ENCODE data around the gene SLC24A3.
"Not testable (repeated sequence)": the region's sequence is repeated elsewhere in the genome, so short reads cannot be mapped to it uniquely, and the experiment has no call there.

SLC24A3 gene

GRCh38 chr20:19631410-19631809, 419.0 kb downstream of the SLC24A3 start:
- H3K4me1 Mint-ChIP-seq (ENCODE audit: low read depth): no peaks in the 10 kb centered on the region
- no peak for DNase-seq (ENCODE audit: low spot score)
- no peaks in the 10 kb centered on the region for H3K27me3 Mint-ChIP-seq (ENCODE audit: low read depth)
- no peak overlapping the region for H3K4me3 Mint-ChIP-seq
- no peaks in the 10 kb centered on the region for H3K9me3 Mint-ChIP-seq
- no peaks in the 10 kb centered on the region for H3K36me3 Mint-ChIP-seq (ENCODE audit: low read depth)
- no peak overlapping the region for H3K27ac Mint-ChIP-seq

DNA sequence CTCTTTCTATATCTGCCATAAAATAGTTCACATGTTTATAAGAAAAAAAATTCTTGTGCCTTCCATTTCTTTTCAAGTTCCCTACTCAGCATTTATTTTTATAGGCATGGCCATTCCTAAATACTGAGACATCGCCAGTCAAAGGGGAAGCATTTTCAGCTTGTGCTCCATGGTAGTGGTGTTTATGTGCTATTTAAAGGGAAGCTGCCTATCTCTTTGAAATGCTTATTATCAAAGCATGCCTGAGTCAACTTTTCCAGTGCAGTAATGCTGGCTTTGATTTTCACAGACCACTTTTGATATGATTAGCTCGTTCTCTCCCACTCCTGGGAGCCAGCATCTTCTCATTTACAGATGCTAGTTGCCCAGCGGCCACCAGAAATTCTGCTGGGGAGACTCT, 421.5 kb downstream of the SLC24A3 start:
- H3K4me3 Mint-ChIP-seq: no peak overlapping the region
- H3K27me3 Mint-ChIP-seq (ENCODE audit: low read depth): no peaks in the 10 kb centered on the region
- DNase-seq (ENCODE audit: low spot score): no peak
- H3K27ac Mint-ChIP-seq: no peak overlapping the region
- H3K36me3 Mint-ChIP-seq (ENCODE audit: low read depth): no peaks in the 10 kb centered on the region
- no peaks in the 10 kb centered on the region for H3K9me3 Mint-ChIP-seq
- H3K4me1 Mint-ChIP-seq (ENCODE audit: low read depth): no peaks in the 10 kb centered on the region

- H3K36me3 Mint-ChIP-seq (ENCODE audit: low read depth); H3K9me3 Mint-ChIP-seq; DNase-seq (ENCODE audit: low spot score); H3K27ac Mint-ChIP-seq; H3K4me3 Mint-ChIP-seq; H3K4me1 Mint-ChIP-seq (ENCODE audit: low read depth); H3K27me3 Mint-ChIP-seq (ENCODE audit: low read depth): not testable (repeated sequence)
Measured at GRCh38 chr20:19639471-19640045, 427.1 kb downstream of the SLC24A3 start.

DNA sequence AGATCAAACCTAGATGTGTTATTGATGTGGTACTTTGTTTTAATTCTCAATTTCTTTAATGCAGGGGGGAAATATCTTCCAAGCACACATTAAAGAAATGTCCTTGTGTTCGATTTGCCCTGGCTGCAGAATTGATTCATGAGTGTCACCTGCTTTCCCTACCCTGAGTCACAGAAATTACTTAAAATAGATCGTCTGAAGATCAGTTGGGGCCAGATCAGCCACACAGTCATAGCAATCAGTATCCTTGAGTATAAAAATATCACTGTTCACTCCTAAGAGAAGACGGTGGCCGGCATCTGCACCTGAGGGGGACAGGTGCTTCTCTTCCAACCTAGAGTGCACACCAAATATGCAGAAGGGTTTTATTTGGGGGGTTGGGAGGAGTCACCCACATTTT, 430.4 kb downstream of the SLC24A3 start:
- H3K27me3 Mint-ChIP-seq (ENCODE audit: low read depth): no peaks in the 10 kb centered on the region
- H3K36me3 Mint-ChIP-seq (ENCODE audit: low read depth): no peaks in the 10 kb centered on the region
- no peak overlapping the region for H3K4me3 Mint-ChIP-seq
- H3K9me3 Mint-ChIP-seq: no peaks in the 10 kb centered on the region
- no peak for DNase-seq (ENCODE audit: low spot score)
- no peaks in the 10 kb centered on the region for H3K4me1 Mint-ChIP-seq (ENCODE audit: low read depth)
- no peak overlapping the region for H3K27ac Mint-ChIP-seq

GRCh38 chr20:19644085-19644484, 431.6 kb downstream of the SLC24A3 start:
- no peaks in the 10 kb centered on the region for H3K36me3 Mint-ChIP-seq (ENCODE audit: low read depth)
- H3K4me3 Mint-ChIP-seq: no peak overlapping the region
- no peaks in the 10 kb centered on the region for H3K4me1 Mint-ChIP-seq (ENCODE audit: low read depth)
- no peak for DNase-seq (ENCODE audit: low spot score)
- no peaks in the 10 kb centered on the region for H3K9me3 Mint-ChIP-seq
- no peaks in the 10 kb centered on the region for H3K27me3 Mint-ChIP-seq (ENCODE audit: low read depth)
- H3K27ac Mint-ChIP-seq: no peak overlapping the region

DNA sequence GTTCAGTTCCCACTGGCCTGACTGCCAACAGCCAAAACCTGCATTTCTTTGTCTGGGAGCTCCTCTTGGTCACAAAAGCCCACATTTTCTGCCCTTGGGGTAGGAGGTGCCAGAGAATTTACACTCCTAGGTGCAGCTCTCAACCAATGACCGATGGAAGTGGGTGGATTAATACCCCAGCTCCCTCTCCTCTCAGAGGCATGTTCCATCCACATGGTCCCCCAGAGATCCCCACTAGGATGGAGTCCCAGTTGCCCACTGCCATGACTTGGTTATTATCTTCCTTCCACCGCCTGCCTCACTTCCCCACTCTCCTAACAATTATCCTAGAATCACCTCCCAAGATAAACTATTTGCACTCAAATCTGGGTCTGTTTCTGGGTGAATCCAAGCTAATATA, 434.5 kb downstream of the SLC24A3 start:
- no peaks in the 10 kb centered on the region for H3K27me3 Mint-ChIP-seq (ENCODE audit: low read depth)
- H3K9me3 Mint-ChIP-seq: no peaks in the 10 kb centered on the region
- H3K27ac Mint-ChIP-seq: no peak overlapping the region
- H3K4me1 Mint-ChIP-seq (ENCODE audit: low read depth): no peaks in the 10 kb centered on the region
- H3K36me3 Mint-ChIP-seq (ENCODE audit: low read depth): no peaks in the 10 kb centered on the region
- DNase-seq (ENCODE audit: low spot score): no peak
- no peak overlapping the region for H3K4me3 Mint-ChIP-seq

- H3K4me3 Mint-ChIP-seq: no peak overlapping the region
- H3K9me3 Mint-ChIP-seq: no peaks in the 10 kb centered on the region
- no peak for DNase-seq (ENCODE audit: low spot score)
- H3K27ac Mint-ChIP-seq: no peak overlapping the region
- no peaks in the 10 kb centered on the region for H3K27me3 Mint-ChIP-seq (ENCODE audit: low read depth)
- H3K4me1 Mint-ChIP-seq (ENCODE audit: low read depth): no peaks in the 10 kb centered on the region
- H3K36me3 Mint-ChIP-seq (ENCODE audit: low read depth): no peaks in the 10 kb centered on the region
Measured at GRCh38 chr20:19648024-19648423, 435.6 kb downstream of the SLC24A3 start.

DNA sequence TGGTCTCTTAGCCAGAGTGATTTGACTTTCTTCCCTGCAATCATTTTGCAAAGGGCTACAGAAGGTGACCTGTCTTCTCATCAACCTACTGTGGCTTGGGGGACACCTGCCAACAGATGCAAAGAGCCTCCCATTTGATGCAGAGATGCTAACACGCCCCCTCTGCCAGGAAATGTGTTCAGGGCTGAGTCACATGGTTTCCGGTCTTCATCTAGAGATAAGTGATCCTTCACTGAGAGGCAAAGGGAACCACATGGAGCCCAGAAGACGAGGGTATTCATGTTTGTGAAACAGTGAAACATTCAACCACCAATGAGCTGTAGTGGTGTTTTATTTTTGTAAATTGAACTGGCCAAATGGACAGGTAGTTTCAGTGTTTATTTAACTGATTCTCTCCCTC, 436.6 kb downstream of the SLC24A3 start:
- Mint-ChIP-seq H3K27me3 (ENCODE audit: low read depth) (no peaks in the 10 kb centered on the region), H3K27ac (no peak overlapping the region), H3K9me3 (no peaks in the 10 kb centered on the region), H3K4me1 (ENCODE audit: low read depth) (no peaks in the 10 kb centered on the region), H3K36me3 (ENCODE audit: low read depth) (no peaks in the 10 kb centered on the region), H3K4me3 (no peak overlapping the region)
- DNase-seq (ENCODE audit: low spot score): no peak

DNA sequence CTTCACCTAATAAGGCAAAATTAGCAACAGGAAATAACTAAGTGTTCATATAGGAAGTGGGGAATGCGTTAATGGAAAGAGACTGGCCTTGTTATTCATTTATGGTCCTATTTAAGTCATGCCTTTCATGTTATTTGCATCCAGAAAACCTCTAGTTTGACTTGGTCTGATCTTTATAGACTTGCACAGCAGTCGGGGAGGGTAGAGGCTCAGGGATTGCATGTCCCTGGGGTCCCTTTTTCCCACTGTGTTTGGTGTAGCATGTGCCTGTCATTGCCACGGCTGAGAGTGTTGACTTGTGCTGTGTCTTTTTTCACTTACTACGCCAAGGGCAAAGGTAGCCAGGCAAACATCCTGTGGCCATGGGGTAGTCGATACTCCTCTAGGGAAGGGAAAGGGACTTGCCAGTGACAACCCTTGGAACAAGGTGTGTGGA, 440.2 kb downstream of the SLC24A3 start:
- no peaks in the 10 kb centered on the region for H3K4me1 Mint-ChIP-seq (ENCODE audit: low read depth)
- no peak for DNase-seq (ENCODE audit: low spot score)
- H3K27me3 Mint-ChIP-seq (ENCODE audit: low read depth): peaks cover 2% of the 10 kb centered on the region
- H3K9me3 Mint-ChIP-seq: no peaks in the 10 kb centered on the region
- no peak overlapping the region for H3K27ac Mint-ChIP-seq
- H3K36me3 Mint-ChIP-seq (ENCODE audit: low read depth): no peaks in the 10 kb centered on the region
- H3K4me3 Mint-ChIP-seq: no peak overlapping the region

GRCh38 chr20:19653327-19653726, 440.9 kb downstream of the SLC24A3 start:
- H3K4me3 Mint-ChIP-seq: no peak overlapping the region
- H3K27ac Mint-ChIP-seq: no peak overlapping the region
- no peaks in the 10 kb centered on the region for H3K9me3 Mint-ChIP-seq
- DNase-seq (ENCODE audit: low spot score): no peak
- peaks cover 5% of the 10 kb centered on the region for H3K27me3 Mint-ChIP-seq (ENCODE audit: low read depth)
- H3K36me3 Mint-ChIP-seq (ENCODE audit: low read depth): no peaks in the 10 kb centered on the region
- H3K4me1 Mint-ChIP-seq (ENCODE audit: low read depth): peaks cover 2% of the 10 kb centered on the region

GRCh38 chr20:19654921-19655320, 442.5 kb downstream of the SLC24A3 start:
- no peak overlapping the region for H3K4me3 Mint-ChIP-seq
- no peak overlapping the region for H3K27ac Mint-ChIP-seq
- no peak for DNase-seq (ENCODE audit: low spot score)
- peaks cover 7% of the 10 kb centered on the region for H3K27me3 Mint-ChIP-seq (ENCODE audit: low read depth)
- no peaks in the 10 kb centered on the region for H3K36me3 Mint-ChIP-seq (ENCODE audit: low read depth)
- no peaks in the 10 kb centered on the region for H3K9me3 Mint-ChIP-seq
- peaks cover 2% of the 10 kb centered on the region for H3K4me1 Mint-ChIP-seq (ENCODE audit: low read depth)

- Mint-ChIP-seq H3K27me3 (ENCODE audit: low read depth) (peaks cover 8% of the 10 kb centered on the region), H3K4me1 (ENCODE audit: low read depth) (peaks cover 2% of the 10 kb centered on the region), H3K36me3 (ENCODE audit: low read depth) (no peaks in the 10 kb centered on the region), H3K4me3 (no peak overlapping the region), H3K27ac (no peak overlapping the region), H3K9me3 (no peaks in the 10 kb centered on the region)
- DNase-seq (ENCODE audit: low spot score): no peak
Measured at GRCh38 chr20:19658137-19658536, 445.7 kb downstream of the SLC24A3 start.

DNA sequence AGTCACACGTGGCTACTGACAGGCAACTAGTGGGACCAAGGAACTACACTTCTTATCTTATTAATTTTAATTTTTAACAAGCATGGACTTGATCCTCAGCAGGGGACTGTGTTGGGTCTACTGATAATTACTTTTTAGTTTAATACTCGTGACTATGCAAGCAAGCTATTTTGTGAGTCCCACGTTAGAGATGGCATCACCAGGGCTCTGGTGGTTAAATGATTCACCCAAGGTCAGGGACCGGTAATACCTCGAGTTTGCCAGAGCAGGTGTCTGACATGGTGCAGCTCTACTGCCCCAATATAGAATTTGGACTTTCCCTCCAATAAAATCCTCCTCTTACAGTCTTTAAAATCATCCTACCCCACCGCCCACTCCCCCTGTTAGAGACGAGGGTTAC, 447.0 kb downstream of the SLC24A3 start:
- peaks cover 2% of the 10 kb centered on the region for H3K4me1 Mint-ChIP-seq (ENCODE audit: low read depth)
- no peak overlapping the region for H3K27ac Mint-ChIP-seq

GRCh38 chr20:19660808-19661378, 448.5 kb downstream of the SLC24A3 start:
- Mint-ChIP-seq H3K27ac (no peak overlapping the region), H3K36me3 (ENCODE audit: low read depth) (no peaks in the 10 kb centered on the region), H3K9me3 (no peaks in the 10 kb centered on the region), H3K27me3 (ENCODE audit: low read depth) (peaks cover 8% of the 10 kb centered on the region), H3K4me1 (ENCODE audit: low read depth) (peaks cover 2% of the 10 kb centered on the region), H3K4me3 (no peak overlapping the region)
- DNase-seq (ENCODE audit: low spot score): no peak

More for the DNA sequence above, 447.0 kb downstream of the SLC24A3 start:
- Mint-ChIP-seq H3K4me3 (no peak overlapping the region), H3K9me3 (no peaks in the 10 kb centered on the region), H3K36me3 (ENCODE audit: low read depth) (no peaks in the 10 kb centered on the region), H3K27me3 (ENCODE audit: low read depth) (peaks cover 8% of the 10 kb centered on the region)
- no peak for DNase-seq (ENCODE audit: low spot score)
